GM23338 (cell line): Measurements from ENCODE around the gene COPB2. TPM values are rescaled to one million over a fixed set of nuclear protein-coding genes. Genes with fewer than 3 reads are reported as not detected.

Experiments
- ATAC-seq: fragments of 200-7000 bp; cut with Tn5 transposase; 3 replicates; pipeline ENCODE4 v1.9.1; 2020
- DNase-seq: peaks from one replicate; pipeline ENCODE4 v3.0.0-alpha.2; 2015; ENCODE audit warnings: low spot score
- H2AFZ ChIP-seq: fragments of 200-600 bp; sonication (generic); 2 replicates; pipeline ENCODE4 v1.8.0; 2016; ENCODE audit warnings: antibody characterized with exemption, mild to moderate bottlenecking, moderate library complexity
- H3F3A ChIP-seq: fragments of 200-600 bp; sonication (generic); replicated peaks from 2 replicates; pipeline ENCODE4 v1.8.0; 2017; ENCODE audit warnings: antibody characterized with exemption, mixed run types, low read depth
- H3K27ac ChIP-seq: fragments of 200-600 bp; sonication (generic); 2 replicates; pipeline ENCODE4 v1.6.1; 2016; ENCODE audit warnings: low read depth
- H3K27me3 ChIP-seq: fragments of 200-600 bp; sonication (generic); 2 replicates; pipeline ENCODE4 v1.8.0; 2016; ENCODE audit warnings: mild to moderate bottlenecking, mixed run types, moderate library complexity; ENCODE audit not compliant: insufficient read depth
- H3K36me3 ChIP-seq: fragments of 200-600 bp; sonication (generic); 2 replicates; pipeline ENCODE4 v1.8.0; 2016; ENCODE audit warnings: mild to moderate bottlenecking; ENCODE audit not compliant: insufficient read depth
- H3K4me1 ChIP-seq: fragments of 200-600 bp; sonication (generic); 2 replicates; pipeline ENCODE4 v1.8.0; 2016; ENCODE audit warnings: mild to moderate bottlenecking, moderate library complexity; ENCODE audit not compliant: insufficient read depth
- H3K4me2 ChIP-seq: fragments of 200-600 bp; sonication (generic); 2 replicates; pipeline ENCODE4 v1.7.1; 2017; ENCODE audit warnings: mixed run types
- H3K4me3 ChIP-seq: fragments of 200-600 bp; sonication (generic); 2 replicates; pipeline ENCODE4 v1.6.1; 2016; ENCODE audit warnings: mixed run types
- H3K79me2 ChIP-seq: fragments of 200-600 bp; sonication (generic); replicated peaks from 2 replicates; pipeline ENCODE4 v1.8.0; 2017; ENCODE audit warnings: mild to moderate bottlenecking; ENCODE audit not compliant: insufficient read depth
- H3K9me2 ChIP-seq: fragments of 200-600 bp; sonication (generic); 2 replicates; pipeline ENCODE4 v1.8.0; 2017; ENCODE audit not compliant: insufficient read depth
- H4K20me1 ChIP-seq: fragments of 200-600 bp; sonication (generic); replicated peaks from 2 replicates; pipeline ENCODE4 v1.8.0; 2017; ENCODE audit warnings: mild to moderate bottlenecking; ENCODE audit not compliant: insufficient read depth
- H3K27ac Mint-ChIP-seq: 2 replicates; pipeline ENCODE4 v1.8.0; 2020; ENCODE audit warnings: inconsistent platforms, mild to moderate bottlenecking, moderate library complexity, mixed read lengths
- H3K27me3 Mint-ChIP-seq: 3 replicates; pipeline ENCODE4 v1.8.0; 2022; ENCODE audit warnings: low read depth, mild to moderate bottlenecking, moderate library complexity, mixed read lengths, inconsistent platforms; ENCODE audit not compliant: insufficient read depth, poor library complexity
- H3K36me3 Mint-ChIP-seq: 3 replicates; pipeline ENCODE4 v1.8.0; 2021; ENCODE audit warnings: low read depth, mild to moderate bottlenecking, inconsistent platforms, moderate library complexity, mixed read lengths
- H3K4me1 Mint-ChIP-seq: 3 replicates; pipeline ENCODE4 v1.8.0; 2020; ENCODE audit warnings: mild to moderate bottlenecking, inconsistent platforms, mixed read lengths
- H3K4me3 Mint-ChIP-seq: 3 replicates; pipeline ENCODE4 v1.8.0; 2021; ENCODE audit warnings: moderate library complexity, mild to moderate bottlenecking, inconsistent platforms, mixed read lengths
- H3K9me3 Mint-ChIP-seq: 3 replicates; pipeline ENCODE4 v1.8.0; 2020; ENCODE audit warnings: moderate library complexity, mild to moderate bottlenecking, inconsistent platforms, mixed read lengths
- CREB1 ChIP-seq: fragments of 250-450 bp; sonication (Bioruptor Pico); IDR thresholded peaks from 2 replicates; pipeline ENCODE4 v1.5.0; 2020; ENCODE audit warnings: low read depth, mild to moderate bottlenecking, moderate library complexity
- CTCF ChIP-seq, 2 experiments: fragments of 200-600 bp in 1 of 2; sonication (generic) in 1 of 2; conservative IDR thresholded peaks; 2 replicates each; pipeline versions ENCODE4 v1.5.1 to v1.6.1; 2016 to 2017; ENCODE audit warnings: antibody characterized with exemption in 2 of 2, low read depth in 2 of 2, mild to moderate bottlenecking in 2 of 2, moderate library complexity in 1 of 2
- ETS1 ChIP-seq: IDR thresholded peaks from 2 replicates; pipeline ENCODE4 v1.6.1; 2016; ENCODE audit warnings: antibody characterized with exemption
- EZH2 ChIP-seq: fragments of 200-600 bp; sonication (generic); IDR thresholded peaks from one replicate; pipeline ENCODE4 v1.8.0; 2017; ENCODE audit warnings: antibody characterized with exemption, mild to moderate bottlenecking, low read depth; ENCODE audit not compliant: unreplicated experiment
- EZH2phosphoT487 ChIP-seq: fragments of 200-600 bp; sonication (generic); IDR thresholded peaks from one replicate; pipeline ENCODE4 v1.8.1; 2018; ENCODE audit warnings: antibody characterized with exemption; ENCODE audit not compliant: unreplicated experiment
- JUNB ChIP-seq: IDR thresholded peaks from one replicate; pipeline ENCODE4 v1.6.1; 2016; ENCODE audit warnings: antibody characterized with exemption; ENCODE audit not compliant: unreplicated experiment
- NANOG ChIP-seq: IDR thresholded peaks from 2 replicates; pipeline ENCODE4 v1.6.1; 2016; ENCODE audit warnings: antibody characterized with exemption, borderline replicate concordance
- POLR2AphosphoS5 ChIP-seq: IDR thresholded peaks from 2 replicates; pipeline ENCODE4 v1.6.1; 2016; ENCODE audit warnings: antibody characterized with exemption, low read depth
- REST ChIP-seq: IDR thresholded peaks from one replicate; pipeline ENCODE4 v1.6.1; 2018; ENCODE audit warnings: antibody characterized with exemption; ENCODE audit not compliant: unreplicated experiment
- STAT1 ChIP-seq: IDR thresholded peaks from one replicate; pipeline ENCODE4 v1.6.1; 2016; ENCODE audit warnings: antibody characterized with exemption; ENCODE audit not compliant: unreplicated experiment
- ZNF114 ChIP-seq: fragments of 250-450 bp; sonication (Bioruptor Pico); IDR thresholded peaks from 2 replicates; pipeline ENCODE4 v1.5.0; 2020; ENCODE audit warnings: mild to moderate bottlenecking, moderate library complexity
- ZNF331 ChIP-seq: fragments of 250-450 bp; sonication (Bioruptor Pico); IDR thresholded peaks from 2 replicates; pipeline ENCODE4 v1.5.0; 2020; ENCODE audit warnings: low read depth, mild to moderate bottlenecking, moderate library complexity
- ZNF462 ChIP-seq: fragments of 250-450 bp; sonication (Bioruptor Pico); IDR thresholded peaks from 2 replicates; pipeline ENCODE4 v1.5.0; 2020; ENCODE audit warnings: mild to moderate bottlenecking, moderate library complexity
- polyA plus RNA-seq: library from polyadenylated mRNA; unstranded; fragments of >200 nt; fragmentation: Nextera tagmentation; extraction: Ambion mirVana; gene quantifications from 2 replicates; pipeline ENCODE4 v1.2.1, GENCODE V29; 2016
- total RNA-seq: library from RNA; depleted of rRNA; stranded (reverse); fragments of >200 nt; shearing (Covaris generic); gene quantifications from 2 replicates; pipeline ENCODE4 v1.2.3, GENCODE V29; 2014

The COPB2 gene
- total and polyA plus RNA-seq, 2 experiments from 2014 or later, result 48.2 to 89.1 TPM

GRCh38 chr3:139328356-139328755, 61.1 kb downstream of the COPB2 start:
- DNase-seq (no peak), ATAC-seq (no peak)
- no peak overlapping the region for H2AFZ ChIP-seq
- no peaks in the 10 kb centered on the region for H3F3A ChIP-seq
- no peaks in the 10 kb centered on the region for H3K79me2 ChIP-seq
- peaks cover 14% of the 10 kb centered on the region; the same call in 1 of the 2 replicates for H3K27me3 ChIP-seq
- TF ChIP-seq JUNB (no peak), ZNF114 (CRISPR knock-in tag) (no peak), EZH2 (no peak), POLR2AphosphoS5 (no peak), EZH2phosphoT487 (no peak), CTCF (conservative IDR thresholded peaks at IDR 0.05; ENCODE audit: low read depth in 2 of 2) (no peak), NANOG (no peak), REST (no peak), CREB1 (CRISPR knock-in tag) (no peak), ETS1 (no peak), ZNF331 (CRISPR knock-in tag) (no peak), ZNF462 (CRISPR knock-in tag) (no peak), STAT1 (no peak)
- Mint-ChIP-seq H3K36me3 (no peaks in the 10 kb centered on the region), H3K27ac (no peak overlapping the region), H3K4me1 (peaks cover 2% of the 10 kb centered on the region; the same call in 1 of the 3 replicates), H3K4me3 (no peak overlapping the region), H3K27me3 (peaks cover 14% of the 10 kb centered on the region), H3K9me3 (no peaks in the 10 kb centered on the region)
- peaks cover 4% of the 10 kb centered on the region; the same call in 1 of the 2 replicates for H3K4me1 ChIP-seq
- H4K20me1 ChIP-seq, result no peaks in the 10 kb centered on the region
- no peak overlapping the region for H3K4me2 ChIP-seq
- H3K4me3 ChIP-seq, result no peak overlapping the region
- no peaks in the 10 kb centered on the region for H3K36me3 ChIP-seq
- no peaks in the 10 kb centered on the region for H3K9me2 ChIP-seq
- H3K27ac ChIP-seq, result no peak overlapping the region
